A549 (cell line): ENCODE data around the gene SPINT1.

Source experiments
- POLR2AphosphoS2 ChIP-seq: conservative IDR thresholded peaks from 2 replicates; pipeline ENCODE4 v1.6.1; 2012; ENCODE audit warnings: low read length, improper control_type of control experiment, inconsistent platforms
- SMC3 ChIP-seq: fragments of >200 bp; sonication (Bioruptor Twin); formaldehyde crosslinking; IDR thresholded peaks from 3 replicates; pipeline ENCODE4 v1.6.1; 2018; ENCODE audit warnings: inconsistent platforms

- TF ChIP-seq SMC3 (no peak), POLR2AphosphoS2 (no peak)
Measured at GRCh38 chr15:40893019-40893670, 49.3 kb downstream of the SPINT1 start.
